ENCODE results near the gene PSRC1.

The PSRC1 gene

GRCh38 chr1:109256971-109257681, 25.8 kb downstream of the PSRC1 start:
- DNase-seq, result no peak

GRCh38 chr1:109256085-109256484, 26.9 kb downstream of the PSRC1 start:
- DNase-seq, result peak in 1 of 2 experiments; percentile 62

GRCh38 chr1:109255678-109256077, 27.3 kb downstream of the PSRC1 start:
- peak; percentile 82 to 89 for DNase-seq

- DNase-seq, result peak; percentile 75 to 87
Measured at GRCh38 chr1:109255097-109255651, 27.8 kb downstream of the PSRC1 start.

- DNase-seq, result peak; percentile 36 to 59
Measured at GRCh38 chr1:109254621-109255096, 28.3 kb downstream of the PSRC1 start.

GRCh38 chr1:109253803-109254620, 28.9 kb downstream of the PSRC1 start:
- DNase-seq, result peak in 1 of 2 experiments; percentile 42

- DNase-seq, result peak in 1 of 2 experiments; percentile 23
Measured at GRCh38 chr1:109252893-109253802, 29.8 kb downstream of the PSRC1 start.

GRCh38 chr1:109252167-109252892, 30.6 kb downstream of the PSRC1 start:
- no peak for DNase-seq

- DNase-seq, result no peak
Measured at GRCh38 chr1:109251277-109252166, 31.4 kb downstream of the PSRC1 start.

- DNase-seq, result no peak
Measured at GRCh38 chr1:109250454-109251276, 32.3 kb downstream of the PSRC1 start.

- no peak for DNase-seq
Measured at GRCh38 chr1:109249654-109250401, 33.1 kb downstream of the PSRC1 start.

GRCh38 chr1:109248797-109249629, 33.9 kb downstream of the PSRC1 start, which contains the start of gene CELSR2:
Gene CELSR2, plus strand, starts transcription at chr1:109249539. Its CDS starts 541 bp downstream, at chr1:109250080.
- DNase-seq, result peak; percentile 32 to 71

- DNase-seq, result no peak
Measured at GRCh38 chr1:109248444-109248796, 34.5 kb downstream of the PSRC1 start.

- no peak for DNase-seq
Measured at GRCh38 chr1:109247401-109248365, 35.3 kb downstream of the PSRC1 start.

GRCh38 chr1:109246141-109246551, 36.8 kb downstream of the PSRC1 start:
- no peak for DNase-seq

GRCh38 chr1:109243860-109244552, 38.9 kb downstream of the PSRC1 start:
- peak; percentile 30 to 48 for DNase-seq

Data from NCI-H524 (cell line).